ENCODE measurements around the gene CHN2. TPM values are rescaled to one million over a fixed set of nuclear protein-coding genes. Genes with fewer than 3 reads are reported as not detected.

CHN2 gene
- total and polyA plus RNA-seq, 2 donors (not counting 1 experiment from before 2014, with no cell fraction given), result 0.86 to 1.4 TPM

- H3K27ac ChIP-seq (ENCODE audit: low read length in 2 of 2), result no peak overlapping the region
- no peaks in the 10 kb centered on the region for H4K20me1 ChIP-seq (ENCODE audit: control insufficient read depth, insufficient read depth, low read length, poor library complexity, severe bottlenecking)
- no peak for DNase-seq
- no peaks in the 10 kb centered on the region for H3K36me3 ChIP-seq (replicated peaks in 1 of 2; ENCODE audit: control extremely low read depth in 1 of 2, control insufficient read depth in 1 of 2, extremely low read depth in 1 of 2, insufficient read depth in 2 of 2, low read length in 1 of 2)
- H3K4me3 Mint-ChIP-seq, result no peak overlapping the region
- H3K79me2 ChIP-seq (ENCODE audit: control insufficient read depth, insufficient read depth, low read length), result no peaks in the 10 kb centered on the region
- WGBS (ENCODE audit: insufficient coverage), result no CpG with 5 or more reads among the region's 2 CpGs
- H3K4me1 ChIP-seq (ENCODE audit: control insufficient read depth in 2 of 2, insufficient read depth in 2 of 2, low read length in 2 of 2), result no peaks in the 10 kb centered on the region
- no peak overlapping the region for H2AFZ ChIP-seq (ENCODE audit: insufficient read depth, low read depth, low read length, poor library complexity, severe bottlenecking)
- POLR2A ChIA-PET, result no interaction called here
- ATAC-seq (ENCODE audit: low read depth), result no peak
- TF ChIP-seq, protein P1, sequence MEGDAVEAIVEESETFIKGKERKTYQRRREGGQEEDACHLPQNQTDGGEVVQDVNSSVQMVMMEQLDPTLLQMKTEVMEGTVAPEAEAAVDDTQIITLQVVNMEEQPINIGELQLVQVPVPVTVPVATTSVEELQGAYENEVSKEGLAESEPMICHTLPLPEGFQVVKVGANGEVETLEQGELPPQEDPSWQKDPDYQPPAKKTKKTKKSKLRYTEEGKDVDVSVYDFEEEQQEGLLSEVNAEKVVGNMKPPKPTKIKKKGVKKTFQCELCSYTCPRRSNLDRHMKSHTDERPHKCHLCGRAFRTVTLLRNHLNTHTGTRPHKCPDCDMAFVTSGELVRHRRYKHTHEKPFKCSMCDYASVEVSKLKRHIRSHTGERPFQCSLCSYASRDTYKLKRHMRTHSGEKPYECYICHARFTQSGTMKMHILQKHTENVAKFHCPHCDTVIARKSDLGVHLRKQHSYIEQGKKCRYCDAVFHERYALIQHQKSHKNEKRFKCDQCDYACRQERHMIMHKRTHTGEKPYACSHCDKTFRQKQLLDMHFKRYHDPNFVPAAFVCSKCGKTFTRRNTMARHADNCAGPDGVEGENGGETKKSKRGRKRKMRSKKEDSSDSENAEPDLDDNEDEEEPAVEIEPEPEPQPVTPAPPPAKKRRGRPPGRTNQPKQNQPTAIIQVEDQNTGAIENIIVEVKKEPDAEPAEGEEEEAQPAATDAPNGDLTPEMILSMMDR (IDR thresholded peaks at IDR 0.05), result no peak
- no peak for TF ChIP-seq EZH2 (IDR thresholded peaks at IDR 0.05; ENCODE audit: borderline replicate concordance, insufficient read depth, low read depth, low read length, poor library complexity, severe bottlenecking)
- H3K27me3 ChIP-seq (replicated peaks in 1 of 4; ENCODE audit: control extremely low read depth in 1 of 4, control insufficient read depth in 3 of 4, insufficient read depth in 4 of 4, low read length in 3 of 4), result no peaks in the 10 kb centered on the region
- no peak overlapping the region for H3K9ac ChIP-seq (ENCODE audit: low read length)
- CTCF ChIA-PET, result interaction anchor here (0.6 to 2.7 kb wide), 3 partner anchors 9 to 85 kb away, joined by 4 to 13 read pairs (median 4); no protein-coding TSS in a partner anchor
- H3K9me3 ChIP-seq (ENCODE audit: control extremely low read depth in 1 of 3, control insufficient read depth in 2 of 3, insufficient read depth in 1 of 3, low read length in 2 of 3), result no peaks in the 10 kb centered on the region
- H3K4me2 ChIP-seq (replicated peaks; ENCODE audit: low read depth, low read length, poor library complexity, severe bottlenecking), result no peak overlapping the region
- H3K9me3 Mint-ChIP-seq (ENCODE audit: insufficient read depth), result no peaks in the 10 kb centered on the region
- no peak overlapping the region for H3K27ac Mint-ChIP-seq
- intact Hi-C loops (cut with micrococcal nuclease), result no loop called here
- no peaks in the 10 kb centered on the region for H3K4me1 Mint-ChIP-seq
- H3K4me3 ChIP-seq (ENCODE audit: control extremely low read depth in 1 of 5, extremely low read depth in 1 of 5, insufficient read depth in 1 of 5, low read depth in 2 of 5, low read length in 4 of 5), result no peak overlapping the region
- H3K27me3 Mint-ChIP-seq, result peaks cover 4% of the 10 kb centered on the region
These were observed 202.8 kb downstream of the CHN2 start for GRCh38 chr7:29397398-29397797.

GRCh38 chr7:29398011-29398410 is 203.4 kb downstream of the CHN2 start:
- H2AFZ ChIP-seq (ENCODE audit: insufficient read depth, low read depth, low read length, poor library complexity, severe bottlenecking), result no peak overlapping the region
- H3K27ac ChIP-seq (ENCODE audit: low read length in 2 of 2), result no peak overlapping the region
- intact Hi-C loops (cut with micrococcal nuclease), result no loop called here
- WGBS (ENCODE audit: insufficient coverage), result 96% methylated on average over 2 of the region's 4 CpGs
- Mint-ChIP-seq H3K4me3 (no peak overlapping the region), H3K27me3 (no peaks in the 10 kb centered on the region), H3K27ac (no peak overlapping the region), H3K4me1 (no peaks in the 10 kb centered on the region), H3K9me3 (ENCODE audit: insufficient read depth) (no peaks in the 10 kb centered on the region)
- H4K20me1 ChIP-seq (ENCODE audit: control insufficient read depth, insufficient read depth, low read length, poor library complexity, severe bottlenecking), result no peaks in the 10 kb centered on the region
- no peaks in the 10 kb centered on the region for H3K9me3 ChIP-seq (ENCODE audit: control extremely low read depth in 1 of 3, control insufficient read depth in 2 of 3, insufficient read depth in 1 of 3, low read length in 2 of 3)
- H3K27me3 ChIP-seq (replicated peaks in 1 of 4; ENCODE audit: control extremely low read depth in 1 of 4, control insufficient read depth in 3 of 4, insufficient read depth in 4 of 4, low read length in 3 of 4), result no peaks in the 10 kb centered on the region
- no peak overlapping the region for H3K4me2 ChIP-seq (replicated peaks; ENCODE audit: low read depth, low read length, poor library complexity, severe bottlenecking)
- no peak overlapping the region for H3K9ac ChIP-seq (ENCODE audit: low read length)
- ChIA-PET CTCF (interaction anchor here (0.6 to 2.7 kb wide), 3 partner anchors 8 to 86 kb away, joined by 4 to 13 read pairs (median 4); no protein-coding TSS in a partner anchor), POLR2A (no interaction called here)
- no peak overlapping the region for H3K4me3 ChIP-seq (ENCODE audit: control extremely low read depth in 1 of 5, extremely low read depth in 1 of 5, insufficient read depth in 1 of 5, low read depth in 2 of 5, low read length in 4 of 5)
- H3K4me1 ChIP-seq (ENCODE audit: control insufficient read depth in 2 of 2, insufficient read depth in 2 of 2, low read length in 2 of 2), result no peaks in the 10 kb centered on the region
- no peaks in the 10 kb centered on the region for H3K79me2 ChIP-seq (ENCODE audit: control insufficient read depth, insufficient read depth, low read length)
- DNase-seq (no peak), ATAC-seq (ENCODE audit: low read depth) (no peak)
- TF ChIP-seq, protein P1 (IDR thresholded peaks at IDR 0.05), result no peak
- no peak for TF ChIP-seq EZH2 (IDR thresholded peaks at IDR 0.05; ENCODE audit: borderline replicate concordance, insufficient read depth, low read depth, low read length, poor library complexity, severe bottlenecking)
- no peaks in the 10 kb centered on the region for H3K36me3 ChIP-seq (replicated peaks in 1 of 2; ENCODE audit: control extremely low read depth in 1 of 2, control insufficient read depth in 1 of 2, extremely low read depth in 1 of 2, insufficient read depth in 2 of 2, low read length in 1 of 2)

Measured in B cell (primary cell).